ENCODE data around the gene VWA7.
"Not testable (repeated sequence)": the region's sequence is repeated elsewhere in the genome, so short reads cannot be mapped to it uniquely, and the experiment has no call there.

Gene VWA7

DNA sequence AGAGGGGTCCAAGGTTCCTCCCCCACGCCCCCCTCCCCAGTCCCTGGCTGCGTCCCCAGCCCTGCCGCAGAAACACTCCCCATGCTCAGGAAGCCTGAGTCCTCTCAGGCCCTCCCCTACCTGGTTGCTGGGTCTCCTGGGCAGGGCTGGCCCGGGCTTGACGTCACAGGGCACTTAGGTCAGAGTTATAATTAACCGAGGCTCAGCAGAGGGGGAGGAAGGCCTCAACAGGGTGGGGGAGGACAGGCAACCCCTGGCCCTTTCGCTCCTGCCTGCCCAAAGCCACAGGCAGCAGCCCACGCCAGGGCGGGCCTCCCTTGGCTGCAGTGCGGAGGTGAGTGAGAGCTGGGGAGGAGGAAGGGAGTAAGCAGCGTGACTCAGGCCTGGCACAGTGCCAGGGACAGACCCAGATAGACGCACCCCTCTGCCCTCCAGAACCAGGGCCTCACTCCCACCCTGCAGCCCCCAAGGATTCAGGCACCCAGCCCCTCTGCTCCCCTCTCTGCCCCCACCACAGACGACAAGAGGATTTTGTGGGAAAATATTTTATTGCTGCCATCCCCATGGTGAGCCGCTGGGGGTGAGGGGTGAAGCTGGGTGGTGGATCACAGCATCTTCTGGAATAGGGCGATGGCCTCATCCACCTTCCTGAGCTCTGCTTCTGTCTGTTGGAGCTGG is at the start of gene VWA7:
TSS of gene VWA7 (minus strand) at position 340 of the 678 bp plus-strand sequence. CDS start 549 bp downstream, outside the sequence.
- TF ChIP-seq EZH2 (IDR thresholded peaks at IDR 0.05; ENCODE audit: borderline replicate concordance, low read depth, low read length, severe bottlenecking) (no peak), CTCF (IDR thresholded peaks at IDR 0.05; ENCODE audit: borderline replicate concordance, extremely low read depth, low read length, poor library complexity, severe bottlenecking) (no peak)
- Histone ChIP-seq H2AFZ (ENCODE audit: low read depth, low read length) (no peak within 1 kb of the TSS), H3K9ac (ENCODE audit: low read depth, low read length) (no peak within 1 kb of the TSS), H3K27ac (ENCODE audit: low read length) (no peak within 1 kb of the TSS), H4K20me1 (ENCODE audit: insufficient read depth, low read length) (peaks cover 5% of the 10 kb centered on the region; the same call in 1 of the 2 replicates), H3K9me3 (ENCODE audit: insufficient read depth, low read length, severe bottlenecking) (no peaks in the 10 kb centered on the region), H3K27me3 (ENCODE audit: insufficient read depth, low read length, poor library complexity) (no peaks in the 10 kb centered on the region), H3K4me3 (ENCODE audit: low read depth in 1 of 2, low read length in 2 of 2) (no peak within 1 kb of the TSS), H3K4me1 (ENCODE audit: insufficient read depth, low read length) (peaks cover 13% of the 10 kb centered on the region), H3K36me3 (ENCODE audit: insufficient read depth, low read length) (peaks cover 47% of the 10 kb centered on the region), H3K4me2 (ENCODE audit: insufficient read depth, low read length) (no peak within 1 kb of the TSS), H3K79me2 (ENCODE audit: insufficient read depth, low read length) (no peaks in the 10 kb centered on the region)
- DNase-seq (no peak), ATAC-seq (ENCODE audit: insufficient read depth, low read depth) (peak; percentile 25; the same call in 2 of the 3 replicates)

DNA sequence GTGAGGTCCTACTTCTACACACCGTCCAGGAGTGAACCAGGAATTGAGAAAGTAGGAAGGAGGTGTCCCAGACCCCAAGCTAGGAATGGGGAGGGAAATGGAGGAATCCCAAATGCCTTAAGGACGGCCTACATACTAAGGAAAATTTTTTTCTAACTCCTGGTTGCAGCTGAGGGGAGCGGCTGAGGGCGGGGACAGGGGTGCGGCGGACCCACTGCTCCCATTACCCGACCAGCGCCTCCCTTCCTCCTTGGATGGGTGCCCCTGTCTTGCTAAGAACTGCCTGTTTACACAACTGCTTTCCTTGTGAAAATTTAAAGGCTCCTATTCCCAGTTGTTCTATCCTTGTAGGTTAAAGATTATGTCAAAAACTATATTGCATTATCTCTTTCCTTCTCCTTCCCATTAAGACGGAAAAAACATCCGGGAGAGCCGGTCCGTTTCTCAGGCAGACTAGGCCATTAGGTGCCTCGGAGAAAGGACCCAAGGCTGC is 49.7 kb upstream of the VWA7 start:
- no peaks in the 10 kb centered on the region for H3K9me3 ChIP-seq (ENCODE audit: insufficient read depth, low read length, severe bottlenecking)
- peak overlapping the region; percentile 93 for H3K4me2 ChIP-seq (ENCODE audit: insufficient read depth, low read length)
- peak overlapping the region; percentile 83 for H2AFZ ChIP-seq (ENCODE audit: low read depth, low read length)
- ATAC-seq (ENCODE audit: insufficient read depth, low read depth) (peak; percentile 43), DNase-seq (peak; percentile 70)
- H3K79me2 ChIP-seq (ENCODE audit: insufficient read depth, low read length), result peaks cover 31% of the 10 kb centered on the region
- peak overlapping the region; percentile 85 for H3K9ac ChIP-seq (ENCODE audit: low read depth, low read length)
- TF ChIP-seq CTCF (IDR thresholded peaks at IDR 0.05; ENCODE audit: borderline replicate concordance, extremely low read depth, low read length, poor library complexity, severe bottlenecking) (no peak), EZH2 (IDR thresholded peaks at IDR 0.05; ENCODE audit: borderline replicate concordance, low read depth, low read length, severe bottlenecking) (no peak)
- no peaks in the 10 kb centered on the region; the same call in 1 of the 2 replicates for H4K20me1 ChIP-seq (ENCODE audit: insufficient read depth, low read length)
- peak overlapping the region; percentile 32 to 69; a peak in 3 of 4 replicates for H3K4me3 ChIP-seq (ENCODE audit: low read depth in 1 of 2, low read length in 2 of 2)
- no peaks in the 10 kb centered on the region for H3K27me3 ChIP-seq (ENCODE audit: insufficient read depth, low read length, poor library complexity)
- no peaks in the 10 kb centered on the region for H3K36me3 ChIP-seq (ENCODE audit: insufficient read depth, low read length)
- H3K27ac ChIP-seq (ENCODE audit: low read length), result peak overlapping the region; percentile 89
- H3K4me1 ChIP-seq (ENCODE audit: insufficient read depth, low read length), result peaks cover 48% of the 10 kb centered on the region

DNA sequence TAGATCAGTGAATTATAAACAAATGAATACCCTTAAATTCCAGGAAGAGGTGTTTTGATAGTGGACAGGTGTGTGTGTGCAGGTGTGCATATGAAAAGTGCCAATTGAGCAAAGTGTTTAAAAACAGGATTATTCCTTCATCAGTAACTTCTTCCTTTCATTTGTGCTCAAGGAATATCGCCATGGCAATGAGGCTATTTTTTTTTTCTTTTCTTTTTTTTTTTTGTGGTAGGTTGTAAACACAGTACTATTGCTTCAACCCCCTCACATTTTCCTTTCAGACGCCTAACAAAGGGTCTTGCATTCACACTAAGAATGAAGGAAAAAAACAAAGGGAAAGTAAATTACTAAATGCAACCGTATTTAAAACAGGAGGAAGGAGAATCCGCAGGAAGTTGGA is 48.4 kb upstream of the VWA7 start:
- H2AFZ ChIP-seq (ENCODE audit: low read depth, low read length), result no peak overlapping the region
- H3K4me3 ChIP-seq (ENCODE audit: low read depth in 1 of 2, low read length in 2 of 2), result no peak overlapping the region
- H3K4me2 ChIP-seq (ENCODE audit: insufficient read depth, low read length), result no peak overlapping the region
- H3K9ac ChIP-seq (ENCODE audit: low read depth, low read length), result no peak overlapping the region
- ATAC-seq (ENCODE audit: insufficient read depth, low read depth), result no peak
- no peaks in the 10 kb centered on the region for H3K9me3 ChIP-seq (ENCODE audit: insufficient read depth, low read length, severe bottlenecking)
- H3K36me3 ChIP-seq (ENCODE audit: insufficient read depth, low read length), result no peaks in the 10 kb centered on the region
- H3K27me3 ChIP-seq (ENCODE audit: insufficient read depth, low read length, poor library complexity), result no peaks in the 10 kb centered on the region
- H4K20me1 ChIP-seq (ENCODE audit: insufficient read depth, low read length), result no peaks in the 10 kb centered on the region; the same call in 1 of the 2 replicates
- H3K27ac ChIP-seq (ENCODE audit: low read length), result no peak overlapping the region; the same call in 1 of the 2 replicates
- DNase-seq, result no peak
- H3K79me2 ChIP-seq (ENCODE audit: insufficient read depth, low read length), result peaks cover 18% of the 10 kb centered on the region
- no peak for TF ChIP-seq EZH2 (IDR thresholded peaks at IDR 0.05; ENCODE audit: borderline replicate concordance, low read depth, low read length, severe bottlenecking)
- TF ChIP-seq CTCF (IDR thresholded peaks at IDR 0.05; ENCODE audit: borderline replicate concordance, extremely low read depth, low read length, poor library complexity, severe bottlenecking), result no peak
- H3K4me1 ChIP-seq (ENCODE audit: insufficient read depth, low read length), result peaks cover 47% of the 10 kb centered on the region

GRCh38 chr6:31823592-31824196 is 46.6 kb upstream of the VWA7 start:
- H3K4me3 ChIP-seq (ENCODE audit: low read depth in 1 of 2, low read length in 2 of 2); H2AFZ ChIP-seq (ENCODE audit: low read depth, low read length); ATAC-seq (ENCODE audit: insufficient read depth, low read depth); DNase-seq; H3K36me3 ChIP-seq (ENCODE audit: insufficient read depth, low read length); H3K9me3 ChIP-seq (ENCODE audit: insufficient read depth, low read length, severe bottlenecking); H3K4me2 ChIP-seq (ENCODE audit: insufficient read depth, low read length); H4K20me1 ChIP-seq (ENCODE audit: insufficient read depth, low read length); H3K27ac ChIP-seq (ENCODE audit: low read length); H3K79me2 ChIP-seq (ENCODE audit: insufficient read depth, low read length); H3K9ac ChIP-seq (ENCODE audit: low read depth, low read length); H3K27me3 ChIP-seq (ENCODE audit: insufficient read depth, low read length, poor library complexity): not testable (repeated sequence)
- peaks cover 44% of the 10 kb centered on the region for H3K4me1 ChIP-seq (ENCODE audit: insufficient read depth, low read length)

All from DND-41 (cell line).